Neural progenitor cell (in vitro differentiated cells): ENCODE measurements around the gene RLF.

Experiments
- EZH2 ChIP-seq: fragments of 200-600 bp; sonication (generic); IDR thresholded peaks from 2 replicates; pipeline ENCODE4 v1.6.1; 2017; ENCODE audit warnings: antibody characterized with exemption, mild to moderate bottlenecking, moderate library complexity
- TF ChIP-seq, protein P1 (sequence below): fragments of 200-600 bp; sonication (generic); IDR thresholded peaks from 2 replicates; pipeline ENCODE4 v1.5.1; 2017; ENCODE audit warnings: antibody characterized with exemption, mild to moderate bottlenecking

DNA sequence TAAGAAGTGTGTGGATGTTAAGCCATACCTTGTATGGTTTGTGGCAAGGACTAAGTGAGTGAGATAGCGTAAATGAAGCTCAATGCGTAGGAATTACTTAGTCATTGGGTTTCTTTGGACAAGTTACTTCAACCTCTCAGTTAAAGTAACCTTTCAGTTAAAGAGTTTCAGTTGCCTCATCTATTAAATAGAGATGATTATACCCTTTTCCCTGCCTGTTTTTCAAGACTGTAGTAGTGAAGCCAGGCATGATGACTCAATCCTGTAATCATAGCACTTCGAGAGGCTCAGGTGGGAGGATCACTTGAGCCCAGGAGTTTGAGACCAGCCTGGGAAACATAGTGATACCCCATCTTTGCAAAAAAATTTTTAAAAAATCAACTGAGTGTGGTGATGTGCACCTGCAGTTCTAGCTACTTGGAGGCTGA, 103.2 kb downstream of the RLF start:
- TF ChIP-seq, protein P1, sequence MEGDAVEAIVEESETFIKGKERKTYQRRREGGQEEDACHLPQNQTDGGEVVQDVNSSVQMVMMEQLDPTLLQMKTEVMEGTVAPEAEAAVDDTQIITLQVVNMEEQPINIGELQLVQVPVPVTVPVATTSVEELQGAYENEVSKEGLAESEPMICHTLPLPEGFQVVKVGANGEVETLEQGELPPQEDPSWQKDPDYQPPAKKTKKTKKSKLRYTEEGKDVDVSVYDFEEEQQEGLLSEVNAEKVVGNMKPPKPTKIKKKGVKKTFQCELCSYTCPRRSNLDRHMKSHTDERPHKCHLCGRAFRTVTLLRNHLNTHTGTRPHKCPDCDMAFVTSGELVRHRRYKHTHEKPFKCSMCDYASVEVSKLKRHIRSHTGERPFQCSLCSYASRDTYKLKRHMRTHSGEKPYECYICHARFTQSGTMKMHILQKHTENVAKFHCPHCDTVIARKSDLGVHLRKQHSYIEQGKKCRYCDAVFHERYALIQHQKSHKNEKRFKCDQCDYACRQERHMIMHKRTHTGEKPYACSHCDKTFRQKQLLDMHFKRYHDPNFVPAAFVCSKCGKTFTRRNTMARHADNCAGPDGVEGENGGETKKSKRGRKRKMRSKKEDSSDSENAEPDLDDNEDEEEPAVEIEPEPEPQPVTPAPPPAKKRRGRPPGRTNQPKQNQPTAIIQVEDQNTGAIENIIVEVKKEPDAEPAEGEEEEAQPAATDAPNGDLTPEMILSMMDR: no peak
- TF ChIP-seq EZH2: no peak
